Left renal cortex interstitium (tissue), 4 donors: ENCODE data around the gene AFAP1. TPM values are rescaled to one million over a fixed set of nuclear protein-coding genes. Genes with fewer than 3 reads are reported as not detected.

Source experiments
- DNase-seq, 4 donors: peaks; one replicate each; pipeline ENCODE4 v3.0.0-alpha.2; 2013; ENCODE audit warnings: low read depth in 4 of 4, low spot score in 2 of 4, missing footprints in 1 of 4
- polyA plus RNA-seq, 4 donors: library from polyadenylated mRNA; unstranded; fragments of 120-200 nt; gene quantifications; one replicate each; pipeline ENCODE4 v1.2.1, GENCODE V29; 2013; ENCODE audit not compliant: insufficient read length in 4 of 4

The AFAP1 gene
- polyA plus RNA-seq, 4 donors: 19.5 to 26.5 (median 24.7) TPM

GRCh38 chr4:7777871-7778509 lies 161.7 kb downstream of the AFAP1 start:
- DNase-seq: no peak

GRCh38 chr4:7777017-7777710 lies 162.5 kb downstream of the AFAP1 start:
- DNase-seq: no peak

GRCh38 chr4:7775396-7775795 lies 164.3 kb downstream of the AFAP1 start:
- DNase-seq: no peak

- DNase-seq: no peak
These were observed 165.1 kb downstream of the AFAP1 start for GRCh38 chr4:7774301-7775294.

- DNase-seq: no peak
These were observed 166.1 kb downstream of the AFAP1 start for GRCh38 chr4:7773401-7774180.

- no peak for DNase-seq
These were observed 166.8 kb downstream of the AFAP1 start for GRCh38 chr4:7772711-7773385.

GRCh38 chr4:7771541-7772507 lies 167.8 kb downstream of the AFAP1 start:
- DNase-seq: no peak

- no peak for DNase-seq
These were observed 168.6 kb downstream of the AFAP1 start for GRCh38 chr4:7771056-7771455.

- DNase-seq: no peak
These were observed 169.2 kb downstream of the AFAP1 start for GRCh38 chr4:7770224-7771050.

GRCh38 chr4:7769396-7770223 lies 170.1 kb downstream of the AFAP1 start:
- no peak for DNase-seq

GRCh38 chr4:7768736-7769135 lies 170.9 kb downstream of the AFAP1 start:
- no peak for DNase-seq

- DNase-seq: no peak
These were observed 171.7 kb downstream of the AFAP1 start for GRCh38 chr4:7767966-7768365.

GRCh38 chr4:7767526-7767925 lies 172.1 kb downstream of the AFAP1 start:
- DNase-seq: no peak

GRCh38 chr4:7766661-7767345 lies 172.9 kb downstream of the AFAP1 start:
- no peak for DNase-seq

- no peak for DNase-seq
These were observed 173.6 kb downstream of the AFAP1 start for GRCh38 chr4:7766086-7766485.

GRCh38 chr4:7765666-7766065 lies 174.0 kb downstream of the AFAP1 start:
- no peak for DNase-seq
